Astrocyte (in vitro differentiated cells and primary cell): Measurements from ENCODE around the gene MLLT10.

Source experiments
- CTCF ChIP-seq: IDR thresholded peaks from 2 replicates; pipeline ENCODE4 v1.5.1; 2011; ENCODE audit warnings: low read depth, mild to moderate bottlenecking, inconsistent platforms, low read length, moderate library complexity; ENCODE audit not compliant: insufficient read depth
- EZH2 ChIP-seq: IDR thresholded peaks from 2 replicates; pipeline ENCODE4 v1.6.1; 2012; ENCODE audit warnings: mild to moderate bottlenecking, low read length, inconsistent platforms; ENCODE audit not compliant: insufficient read depth

- TF ChIP-seq CTCF (no peak), EZH2 (no peak)
Observed at GRCh38 chr10:21769041-21769440, 235.0 kb downstream of the MLLT10 start.
